BE2C (cell line): Measurements from ENCODE around the gene TANC1.

ENCODE experiments used
- DNase-seq: peaks from one replicate; pipeline ENCODE4 v3.0.0-alpha.2; 2020
- H3K27me3 ChIP-seq: fragments of 250-450 bp; sonication (Bioruptor Pico); 2 replicates; pipeline ENCODE4 v1.5.1; 2020; ENCODE audit warnings: mild to moderate bottlenecking
- H3K36me3 ChIP-seq: fragments of 250-450 bp; sonication (Bioruptor Pico); 2 replicates; pipeline ENCODE4 v1.5.1; 2020; ENCODE audit warnings: mild to moderate bottlenecking
- H3K4me1 ChIP-seq: fragments of 250-450 bp; sonication (Bioruptor Pico); 2 replicates; pipeline ENCODE4 v1.5.1; 2020
- H3K4me3 ChIP-seq: 2 replicates; pipeline ENCODE4 v1.5.1; 2011; ENCODE audit warnings: low read depth, low read length
- H3K9me3 ChIP-seq: fragments of 250-450 bp; sonication (Bioruptor Pico); 2 replicates; pipeline ENCODE4 v1.5.1; 2020
- CTCF ChIP-seq: IDR thresholded peaks from 2 replicates; pipeline ENCODE4 v1.5.1; 2012; ENCODE audit warnings: mild to moderate bottlenecking, low read depth, low read length

TANC1 gene

GRCh38 chr2:159042115-159042850 is 73.8 kb downstream of the TANC1 start:
- no peak for DNase-seq
- TF ChIP-seq CTCF = no peak
- H3K27me3 ChIP-seq = no peaks in the 10 kb centered on the region
- no peaks in the 10 kb centered on the region for H3K9me3 ChIP-seq
- H3K36me3 ChIP-seq = no peaks in the 10 kb centered on the region
- no peaks in the 10 kb centered on the region for H3K4me1 ChIP-seq
- H3K4me3 ChIP-seq = no peak overlapping the region

GRCh38 chr2:159043710-159044109 is 75.3 kb downstream of the TANC1 start:
- no peak for TF ChIP-seq CTCF
- Histone ChIP-seq H3K9me3 (no peaks in the 10 kb centered on the region), H3K4me1 (no peaks in the 10 kb centered on the region), H3K27me3 (no peaks in the 10 kb centered on the region), H3K36me3 (no peaks in the 10 kb centered on the region), H3K4me3 (no peak overlapping the region)
- no peak for DNase-seq

GRCh38 chr2:159044804-159045286 is 76.4 kb downstream of the TANC1 start:
- H3K4me1 ChIP-seq = no peaks in the 10 kb centered on the region
- no peaks in the 10 kb centered on the region for H3K36me3 ChIP-seq
- no peak for TF ChIP-seq CTCF
- H3K9me3 ChIP-seq = no peaks in the 10 kb centered on the region
- no peaks in the 10 kb centered on the region for H3K27me3 ChIP-seq
- no peak for DNase-seq
- H3K4me3 ChIP-seq = no peak overlapping the region

- H3K4me1 ChIP-seq = peaks cover 3% of the 10 kb centered on the region; the same call in 1 of the 2 replicates
- DNase-seq = no peak
- H3K4me3 ChIP-seq = no peak overlapping the region
- no peaks in the 10 kb centered on the region for H3K9me3 ChIP-seq
- H3K27me3 ChIP-seq = no peaks in the 10 kb centered on the region
- TF ChIP-seq CTCF = no peak
- no peaks in the 10 kb centered on the region for H3K36me3 ChIP-seq
These were observed 77.4 kb downstream of the TANC1 start for GRCh38 chr2:159045545-159046454.

- Histone ChIP-seq H3K4me1 (peaks cover 6% of the 10 kb centered on the region; the same call in 1 of the 2 replicates), H3K4me3 (no peak overlapping the region), H3K27me3 (no peaks in the 10 kb centered on the region), H3K36me3 (no peaks in the 10 kb centered on the region), H3K9me3 (no peaks in the 10 kb centered on the region)
- no peak for TF ChIP-seq CTCF
- DNase-seq = no peak
These were observed 78.5 kb downstream of the TANC1 start for GRCh38 chr2:159046966-159047365.

- no peak for DNase-seq
- no peaks in the 10 kb centered on the region for H3K9me3 ChIP-seq
- H3K4me1 ChIP-seq = peaks cover 11% of the 10 kb centered on the region
- no peaks in the 10 kb centered on the region for H3K36me3 ChIP-seq
- H3K4me3 ChIP-seq = no peak overlapping the region
- no peaks in the 10 kb centered on the region for H3K27me3 ChIP-seq
- no peak for TF ChIP-seq CTCF
These were observed 82.0 kb downstream of the TANC1 start for GRCh38 chr2:159050426-159050825.
